GM21423 (cell line): ENCODE measurements around the gene SLC25A10.
"Not testable (repeated sequence)": the region's sequence is repeated elsewhere in the genome, so short reads cannot be mapped to it uniquely, and the experiment has no call there.

ENCODE experiments used
- ATAC-seq: cut with Tn5 transposase; IDR thresholded peaks from one replicate; pipeline ENCODE4 v1.9.1; 2021; ENCODE audit warnings: mild to moderate bottlenecking, moderate library complexity; ENCODE audit not compliant: unreplicated experiment

SLC25A10 gene

DNA sequence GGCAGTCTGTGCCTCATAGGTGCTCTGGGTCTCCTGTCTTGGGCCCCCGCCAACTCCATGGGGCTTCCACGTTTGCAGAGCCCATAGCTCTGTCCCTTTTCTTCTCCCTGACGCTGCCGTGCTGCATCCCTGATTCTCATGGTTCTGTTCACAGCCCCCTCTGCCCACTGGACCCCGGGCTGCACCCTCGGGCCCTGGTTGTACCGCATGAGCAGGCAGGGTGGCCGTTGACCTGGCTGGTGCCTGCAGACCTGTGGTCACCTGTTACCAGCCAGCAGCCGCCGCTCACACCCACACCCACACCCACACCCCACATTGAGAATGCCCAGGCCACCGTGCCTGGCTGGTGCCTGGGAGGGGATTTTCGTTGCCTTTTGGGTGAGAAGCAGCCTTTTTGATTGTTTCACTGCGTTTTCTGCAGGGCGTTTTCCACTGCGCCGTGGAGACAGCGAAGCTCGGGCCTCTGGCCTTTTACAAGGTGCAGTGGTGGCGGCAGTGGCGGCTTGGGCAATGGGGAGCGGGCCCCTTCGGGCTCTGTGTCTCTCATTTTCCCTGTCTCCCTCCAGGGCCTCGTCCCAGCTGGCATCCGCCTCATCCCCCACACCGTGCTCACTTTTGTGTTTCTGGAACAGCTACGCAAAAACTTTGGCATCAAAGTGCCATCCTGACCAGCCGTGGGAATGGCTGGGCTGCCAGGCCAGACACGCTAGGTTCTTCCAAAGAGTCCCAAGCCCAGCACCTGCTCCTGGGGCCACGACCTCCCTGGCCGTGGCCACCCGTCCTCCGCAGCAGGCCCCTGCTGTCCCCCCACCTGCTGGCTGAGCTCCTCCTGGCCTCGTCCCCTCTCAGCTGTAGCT, 7.6 kb downstream of the SLC25A10 start:
- no peak for ATAC-seq

DNA sequence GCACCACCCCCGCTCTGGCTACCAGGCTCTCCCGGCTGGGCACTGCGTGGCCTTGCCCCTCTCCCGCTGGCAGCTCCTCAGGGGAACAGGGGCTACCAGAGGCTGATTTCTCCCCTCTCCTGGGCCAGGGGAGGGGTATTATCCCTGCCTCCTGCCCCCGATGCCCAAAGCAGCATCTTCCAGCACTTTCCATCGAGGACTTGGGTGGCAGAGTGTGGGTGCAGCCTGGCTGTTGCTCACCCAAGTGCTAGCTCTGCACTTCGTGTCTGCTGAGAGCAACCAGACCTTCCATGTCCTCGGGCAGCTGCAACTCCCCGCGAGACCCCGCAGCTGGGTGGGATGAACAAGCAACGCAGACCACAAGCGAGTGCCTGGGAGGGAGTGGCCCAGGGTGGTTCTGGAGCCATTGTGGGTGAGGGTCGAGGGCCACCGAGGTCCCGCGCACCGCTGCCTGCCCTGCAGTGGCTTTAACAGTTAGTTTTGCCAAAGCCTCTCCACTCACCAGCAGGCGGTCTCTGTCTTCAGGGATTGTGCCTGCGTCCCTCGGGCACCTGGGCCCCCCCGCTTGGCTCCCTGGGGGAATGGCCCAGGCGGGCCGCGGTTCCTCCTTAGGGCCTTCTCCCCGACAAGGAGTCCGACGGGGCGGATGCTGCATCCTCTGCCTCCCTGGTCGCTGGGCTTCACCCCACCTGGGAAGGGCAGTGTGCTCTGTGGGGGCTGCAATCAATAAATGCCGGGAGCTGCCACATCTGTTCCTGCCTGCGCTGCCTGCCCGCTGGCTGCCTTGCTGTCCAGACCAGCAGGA, 8.4 kb downstream of the SLC25A10 start:
- ATAC-seq: no peak

DNA sequence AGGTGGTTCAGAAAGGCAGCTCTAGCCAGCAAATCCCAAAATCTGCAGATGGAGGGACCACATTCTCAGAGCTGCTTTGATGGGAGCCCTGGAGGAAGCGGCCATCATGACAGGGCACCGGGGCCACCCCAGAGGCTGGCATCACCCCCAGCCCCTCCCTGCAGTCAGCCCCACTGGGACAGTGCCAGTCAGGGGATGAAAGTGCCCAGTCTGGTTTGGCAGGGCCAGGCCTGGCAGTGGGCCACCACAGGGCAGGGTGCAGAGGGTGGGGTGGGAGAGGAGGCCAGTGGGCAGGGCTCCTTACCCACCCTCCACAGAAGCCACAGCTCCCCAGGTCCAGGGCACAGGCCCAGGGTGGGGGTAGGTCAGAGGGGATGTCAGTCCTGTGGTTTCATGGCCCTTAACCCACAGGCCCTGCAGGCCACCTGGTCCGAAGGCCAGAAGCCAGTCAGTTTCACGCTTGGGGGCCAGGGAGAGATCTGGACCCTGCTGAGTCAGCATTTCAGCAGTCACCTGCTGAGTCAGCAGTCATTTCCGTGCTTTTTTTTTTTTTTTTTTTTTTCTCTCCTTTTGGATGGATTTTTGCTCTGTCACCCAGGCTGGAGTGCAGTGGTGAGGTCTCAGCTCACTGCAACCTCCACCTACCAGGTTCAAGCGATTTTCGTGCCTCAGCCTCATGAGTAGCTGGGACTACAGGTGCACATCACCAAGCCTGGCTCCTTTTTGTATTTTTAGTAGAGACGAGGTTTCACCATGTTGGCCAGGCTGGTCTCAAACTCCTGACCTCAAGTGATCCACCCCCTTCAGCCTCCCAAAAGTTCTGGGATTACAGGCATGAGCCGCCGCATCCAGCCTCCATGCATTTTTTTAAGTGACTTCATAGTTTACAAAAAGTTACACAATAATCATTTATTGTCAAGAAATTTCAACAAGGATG, 10.4 kb downstream of the SLC25A10 start:
- no peak for ATAC-seq

DNA sequence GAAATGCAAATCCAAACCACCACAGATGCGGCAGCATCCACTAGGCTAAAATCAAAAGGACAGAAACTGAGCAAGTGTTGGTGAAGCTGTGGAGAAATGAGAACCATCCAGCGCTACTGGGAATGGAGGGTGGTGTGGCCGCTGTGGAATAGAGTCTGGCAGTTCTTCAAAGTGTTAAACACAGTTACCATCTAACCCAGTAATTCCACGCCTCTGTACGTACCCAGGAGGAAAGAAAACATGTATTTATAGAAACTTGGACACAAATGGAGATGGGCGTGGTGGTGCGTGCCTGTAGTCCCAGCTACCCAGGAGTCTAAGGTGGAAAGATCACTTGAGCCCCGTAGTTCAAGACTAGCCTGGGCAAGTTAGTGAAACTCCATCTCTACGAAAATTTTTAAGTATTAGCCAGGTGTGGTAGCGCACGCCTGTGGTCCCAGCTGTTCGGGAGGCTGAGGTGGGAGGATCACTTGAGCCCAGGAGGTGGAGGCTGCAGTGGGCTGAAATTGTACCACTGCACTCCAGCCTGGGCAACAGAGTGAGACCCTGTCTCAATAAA, 11.6 kb downstream of the SLC25A10 start:
- ATAC-seq: no peak

DNA sequence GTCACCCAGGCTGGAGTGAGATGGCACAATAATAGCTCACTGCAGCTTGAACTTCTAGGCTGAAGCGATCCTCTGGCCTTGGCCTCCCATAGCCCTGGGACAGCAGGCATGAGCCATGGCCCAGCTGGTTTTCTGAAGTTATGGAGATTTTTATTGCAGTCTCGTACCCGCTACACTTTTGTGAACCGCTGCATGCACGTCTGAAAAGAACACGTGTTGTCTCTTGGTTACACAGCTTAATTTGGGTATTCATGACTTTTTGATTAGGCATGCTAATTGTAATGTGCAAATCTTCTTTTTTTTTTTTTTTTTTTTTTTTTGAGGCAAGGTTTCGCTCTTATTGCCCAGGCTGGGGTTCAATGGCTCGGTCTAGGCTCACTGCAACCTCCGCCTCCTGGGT, 13.4 kb downstream of the SLC25A10 start:
- no peak for ATAC-seq

DNA sequence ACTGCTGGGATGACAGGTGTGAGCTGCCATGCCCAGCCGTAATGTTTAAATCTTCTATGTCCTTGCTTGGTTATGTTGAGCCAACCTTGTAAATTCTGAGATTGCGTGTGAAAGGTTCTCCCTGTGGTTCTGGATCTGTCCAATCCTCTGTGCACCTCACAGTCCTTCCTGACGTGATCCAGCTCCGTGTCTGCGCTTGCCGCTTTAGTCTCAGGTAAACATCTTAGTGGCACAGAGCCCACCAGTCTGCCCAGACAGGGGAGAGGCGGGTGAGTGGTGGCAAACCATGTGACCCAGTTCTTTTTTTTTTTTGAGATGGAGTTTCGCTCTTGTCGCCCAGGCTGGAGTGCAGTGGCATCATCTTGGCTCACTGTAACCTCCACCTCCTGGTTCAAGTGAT, 13.9 kb downstream of the SLC25A10 start:
- ATAC-seq: no peak

DNA sequence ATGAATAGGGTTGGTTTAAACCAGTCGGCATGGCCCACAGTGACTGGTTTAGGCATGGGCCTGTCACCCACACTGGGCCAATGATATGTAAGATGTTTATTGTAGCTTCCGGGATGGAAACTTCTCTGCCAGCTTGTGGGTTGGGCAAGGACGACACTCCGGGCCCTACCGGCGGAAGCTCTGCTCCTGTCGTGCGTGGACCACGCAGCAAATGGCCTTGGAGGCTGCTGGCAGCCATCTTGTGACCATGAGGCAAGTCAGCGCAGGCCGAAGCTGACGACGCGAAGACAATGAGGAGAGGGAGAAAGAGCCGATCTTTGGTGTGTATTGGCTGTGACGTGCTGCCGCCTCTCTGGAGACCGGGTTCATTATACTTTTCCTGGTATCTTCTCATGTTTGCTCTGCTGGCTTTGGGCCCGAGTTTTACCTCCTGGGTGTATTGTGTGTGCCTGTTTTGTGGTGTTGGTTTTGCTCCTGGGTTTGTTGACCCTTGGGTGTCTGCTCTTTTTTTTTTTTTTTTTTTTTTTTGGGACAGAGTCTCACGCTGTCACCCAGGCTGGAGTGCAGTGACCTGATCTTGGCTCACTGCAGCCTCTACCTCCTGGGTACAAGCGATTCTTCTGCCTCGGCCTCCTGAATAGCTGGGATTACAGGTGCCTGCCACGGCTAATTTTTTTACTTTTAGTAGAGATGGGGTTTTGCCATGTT, 15.4 kb downstream of the SLC25A10 start:
- no peak for ATAC-seq

DNA sequence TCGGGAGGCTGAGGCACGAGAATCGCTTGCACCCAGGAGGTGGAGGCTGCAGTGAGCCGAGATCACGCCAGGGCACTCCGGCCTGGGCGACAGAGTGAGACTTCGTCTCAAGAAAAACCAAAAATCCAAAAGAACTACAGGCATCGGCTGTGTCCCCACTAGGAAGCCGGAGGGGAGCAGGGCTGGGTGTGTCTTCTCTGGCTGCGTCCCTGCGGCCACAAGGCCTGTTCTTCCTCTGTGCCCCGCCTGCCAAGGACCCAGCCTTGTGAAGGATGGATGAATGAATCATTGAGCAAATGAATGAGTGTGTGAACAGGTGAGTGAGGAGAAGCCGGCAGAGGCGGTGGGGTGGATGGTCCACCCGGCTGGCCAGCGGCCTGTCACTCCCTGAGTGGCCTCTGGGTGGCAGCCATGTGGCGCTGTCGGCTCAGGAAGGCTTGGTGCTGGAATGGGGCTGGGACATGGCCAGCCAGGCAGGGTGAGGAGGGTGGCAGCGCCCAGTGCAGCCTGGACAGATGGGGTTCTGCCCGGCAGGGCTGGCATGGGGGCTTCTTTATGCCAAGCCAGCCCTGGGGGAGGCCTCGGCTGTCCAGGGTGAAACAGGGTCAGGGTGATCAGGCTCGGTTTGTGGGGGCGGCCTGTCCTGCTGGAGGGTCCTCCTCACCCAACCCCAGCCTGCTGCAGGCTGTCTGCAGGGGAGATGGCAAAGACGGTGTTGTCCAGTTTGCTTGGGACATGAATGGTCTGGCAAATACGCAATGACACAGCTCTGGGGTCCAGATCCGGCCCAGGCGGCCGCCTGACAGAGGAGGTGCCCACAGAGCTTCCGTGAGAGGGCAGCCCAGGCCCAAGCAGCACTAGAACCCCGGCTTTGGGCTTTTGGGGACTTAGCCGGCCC, 21.7 kb downstream of the SLC25A10 start:
- ATAC-seq: peak; percentile 53

DNA sequence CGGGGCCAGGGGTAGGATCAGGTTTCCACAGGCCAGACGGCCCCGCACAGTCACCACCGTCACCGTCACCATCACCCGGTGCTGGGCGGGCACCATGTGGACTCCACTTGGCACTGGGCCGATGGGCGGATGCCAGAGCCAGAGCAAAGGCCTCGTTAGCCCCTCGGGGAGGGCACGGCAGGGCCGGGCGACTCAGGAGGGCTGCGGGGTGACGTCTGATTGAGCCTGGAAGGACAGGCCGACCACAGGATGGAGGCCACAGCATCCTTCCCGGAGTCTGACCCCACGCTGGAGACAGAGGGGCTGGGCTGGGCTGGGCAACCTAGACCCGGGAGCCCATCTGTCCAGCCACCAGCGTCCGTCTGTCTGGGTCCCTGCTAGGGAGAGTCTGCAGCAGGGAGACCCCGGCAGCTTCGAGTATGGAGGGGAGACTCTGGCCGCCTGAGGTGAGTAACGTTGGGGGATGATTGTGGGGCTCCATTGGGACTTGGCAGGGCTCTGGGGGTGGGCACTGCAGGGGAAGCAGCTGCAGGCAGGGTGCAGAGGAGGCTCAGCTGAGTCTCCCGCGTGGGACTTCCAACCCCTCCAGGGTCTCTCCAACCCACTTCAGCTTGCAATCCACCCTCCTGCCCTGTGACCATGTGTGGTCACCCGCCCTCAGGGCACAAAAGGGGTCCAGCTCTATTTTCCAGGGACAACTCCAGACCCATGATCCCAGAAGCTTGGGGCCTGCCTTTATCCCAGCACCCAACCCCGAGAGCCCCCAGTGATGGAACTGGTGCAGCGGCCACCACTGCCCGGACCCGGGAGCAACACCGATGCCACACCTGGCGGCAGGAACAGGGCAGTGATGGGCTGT, 22.6 kb downstream of the SLC25A10 start:
- ATAC-seq: no peak

DNA sequence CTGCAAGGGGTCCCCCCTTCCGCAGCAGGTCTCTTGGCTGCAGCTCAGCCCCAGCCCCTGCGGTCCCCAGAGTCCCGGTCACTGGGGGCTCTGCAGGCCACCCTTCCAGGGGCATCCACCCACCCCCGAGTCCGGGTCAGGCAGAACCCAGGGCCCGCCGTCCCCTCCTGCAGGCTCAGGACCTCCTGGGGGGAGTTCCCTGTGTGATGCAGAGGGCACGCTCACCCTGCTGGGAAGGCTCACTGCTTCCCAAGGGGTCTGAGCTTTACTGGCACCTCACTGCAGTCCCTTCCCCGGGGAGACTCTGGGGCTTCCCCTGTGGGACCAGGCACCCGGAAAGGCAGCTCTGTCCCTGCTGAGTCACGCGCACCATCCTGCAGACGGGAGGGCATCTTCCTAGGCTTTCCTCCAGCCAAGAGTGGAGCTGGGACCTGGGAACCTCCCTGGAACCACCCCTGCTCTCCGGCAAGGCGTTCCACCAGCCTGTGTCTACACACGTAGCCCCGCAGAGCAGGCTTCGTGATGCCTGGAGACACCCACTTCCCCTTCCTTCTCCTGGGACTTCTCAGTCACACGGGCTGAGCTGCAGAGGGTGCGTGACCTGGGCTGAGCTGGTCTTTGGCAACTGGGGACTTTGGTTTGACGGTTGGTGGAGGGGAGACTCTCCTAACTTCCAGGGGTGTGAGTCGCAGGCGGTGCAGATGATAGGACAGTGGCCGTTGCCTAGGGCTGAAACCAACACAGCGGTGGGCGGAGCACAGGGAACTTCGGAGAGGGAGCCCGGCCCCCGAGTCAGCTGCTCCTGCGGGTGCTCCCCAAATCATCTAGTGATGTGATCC, 23.4 kb downstream of the SLC25A10 start:
- ATAC-seq: no peak

DNA sequence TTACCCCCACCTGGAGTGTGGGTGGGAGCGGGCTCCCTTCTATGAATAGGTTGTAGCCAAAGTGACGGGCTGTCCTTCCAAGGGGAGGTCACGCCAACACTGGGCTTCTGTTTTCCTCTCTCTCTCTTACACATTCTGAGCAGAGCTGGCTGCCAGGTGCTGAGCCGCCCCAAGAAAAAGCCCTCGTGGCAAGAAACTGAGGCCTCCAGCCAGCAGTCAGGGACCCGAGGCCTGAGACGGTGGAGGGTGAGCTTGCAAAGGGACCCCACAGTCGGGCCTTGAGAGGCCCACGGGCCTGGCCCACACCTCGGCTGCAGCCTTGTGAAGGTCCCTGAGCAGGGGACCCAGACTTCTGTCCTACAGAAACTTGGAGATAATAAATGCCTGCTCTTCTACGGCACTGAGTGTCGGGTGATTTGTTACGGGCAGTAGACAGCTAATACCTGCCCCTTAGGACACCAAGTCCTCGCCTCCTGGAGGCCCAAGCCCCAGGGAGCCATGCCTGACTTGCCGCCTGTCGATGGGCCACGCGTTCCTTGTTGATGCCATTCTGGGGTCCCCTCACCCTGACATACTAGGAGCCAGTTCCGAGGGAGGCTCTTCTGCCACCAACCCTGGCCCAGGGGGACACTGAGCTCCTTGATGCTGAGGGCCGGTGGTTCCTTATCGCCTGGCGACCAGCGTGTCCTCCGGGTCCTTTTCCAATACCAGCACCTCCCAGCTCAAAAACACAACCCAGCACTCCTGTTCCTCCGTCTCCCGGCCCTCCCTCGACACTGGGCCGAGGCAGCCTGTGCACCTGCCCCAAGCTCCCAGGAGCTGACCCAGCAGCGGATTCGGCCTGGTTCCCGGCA, 26.1 kb downstream of the SLC25A10 start:
- no peak for ATAC-seq

DNA sequence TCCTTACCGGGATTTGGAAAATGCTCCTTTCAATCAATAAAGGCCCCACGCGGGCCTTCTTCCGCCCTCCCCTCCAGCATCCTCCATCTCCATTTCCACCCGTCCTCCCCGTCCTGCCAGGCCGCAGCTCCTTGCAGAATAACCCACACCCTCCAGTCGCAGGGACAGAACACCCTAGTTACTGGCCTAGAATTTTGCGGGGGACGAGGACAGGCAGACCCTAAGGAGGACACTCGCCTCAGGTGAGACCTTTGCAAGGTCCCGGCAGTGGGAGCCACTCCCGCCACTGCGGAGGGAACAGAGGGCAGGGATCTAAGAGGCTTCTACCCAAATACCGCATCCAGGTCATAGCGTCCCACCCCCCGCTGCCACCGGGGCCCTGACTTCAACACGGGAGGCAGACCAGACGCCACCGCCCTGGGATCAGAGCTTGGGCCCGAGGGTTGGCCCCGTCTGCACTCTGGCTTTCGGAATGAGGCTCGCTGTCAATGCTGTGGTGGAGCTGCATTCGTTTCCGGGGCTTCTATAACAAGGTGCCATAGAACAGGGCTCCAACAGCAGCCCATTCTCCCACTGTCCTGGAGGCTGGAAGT, 26.8 kb downstream of the SLC25A10 start:
- no peak for ATAC-seq

DNA sequence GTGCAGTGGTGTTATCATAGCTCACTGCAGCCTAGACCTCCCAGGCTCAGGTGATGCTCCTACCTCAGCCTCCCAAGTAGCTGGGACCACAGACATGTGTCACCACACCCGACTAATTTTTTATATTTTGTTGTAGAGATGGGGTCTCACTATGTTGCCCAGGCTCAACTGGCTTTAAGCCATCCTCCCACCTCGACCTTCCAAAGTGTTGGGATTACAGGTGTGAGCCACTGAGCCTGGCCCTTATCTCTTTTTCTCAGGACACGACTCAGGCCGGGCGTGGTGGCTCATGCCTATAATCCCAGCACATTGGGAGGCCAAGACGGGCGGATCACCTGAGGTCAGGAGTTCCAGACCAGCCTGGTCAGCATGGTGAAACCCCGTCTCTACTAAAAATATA, 27.5 kb downstream of the SLC25A10 start:
- not testable (repeated sequence) for ATAC-seq

DNA sequence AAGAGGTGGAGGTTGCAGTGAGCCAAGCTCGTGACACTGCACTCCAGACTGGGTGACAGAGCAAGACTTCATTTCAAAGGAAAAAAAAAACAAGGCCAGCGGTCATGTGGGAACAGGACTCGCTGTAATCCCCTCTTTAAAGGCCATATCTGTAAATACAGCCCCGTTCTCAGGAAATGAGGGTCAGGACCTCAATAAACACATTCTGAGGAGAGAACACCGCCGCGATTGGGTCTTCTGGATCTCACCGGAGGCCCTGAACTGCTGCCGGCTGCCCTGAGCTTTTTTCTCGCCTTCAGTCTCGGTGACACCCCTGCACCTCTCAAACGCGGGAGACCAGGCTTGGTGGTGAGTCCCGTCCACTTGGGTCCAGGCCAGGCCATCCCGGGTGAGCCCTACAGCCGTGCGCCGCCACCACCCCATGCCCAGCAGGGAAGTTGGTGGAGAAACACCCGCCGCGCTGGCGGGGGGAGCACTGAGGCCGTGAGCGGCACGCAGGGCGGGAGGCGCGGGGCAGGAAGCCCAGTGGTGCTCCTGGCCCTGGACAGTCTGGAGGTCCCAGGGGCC, 28.4 kb downstream of the SLC25A10 start:
- ATAC-seq: no peak

DNA sequence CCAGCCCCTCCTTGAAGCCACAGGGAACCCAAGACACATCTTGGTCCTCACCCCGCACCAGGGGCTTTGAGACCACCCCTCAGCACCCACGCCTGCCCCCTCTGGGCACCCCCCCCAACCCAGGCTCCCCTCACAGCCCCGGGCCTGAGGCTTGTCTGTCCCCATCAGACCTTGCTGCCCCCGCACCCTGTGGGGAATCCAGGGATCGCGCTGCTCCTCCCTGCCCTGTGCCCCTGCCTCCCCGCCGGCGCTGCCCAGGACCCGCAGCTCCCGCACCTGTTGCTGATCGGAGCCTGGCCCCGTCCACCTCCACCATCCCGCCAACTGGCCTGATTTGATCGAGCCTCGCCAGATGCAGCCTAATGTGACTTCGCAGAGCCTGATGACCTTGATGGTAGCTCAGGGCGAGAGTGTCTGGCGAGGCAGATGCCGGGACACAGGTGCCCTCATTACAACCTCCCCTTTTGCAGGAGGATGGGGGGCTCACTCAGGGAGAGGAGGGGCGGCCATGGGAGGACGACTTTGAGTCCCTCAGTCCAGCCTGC, 29.0 kb downstream of the SLC25A10 start:
- no peak for ATAC-seq
